Loucy (cell line): ENCODE measurements around the gene GADD45G.

Experiments
- H2AFZ ChIP-seq: fragments of 200-600 bp; sonication (generic); 2 replicates; pipeline ENCODE4 v1.6.0; 2016; ENCODE audit warnings: antibody characterized with exemption, mild to moderate bottlenecking, low read length, moderate library complexity
- H3F3A ChIP-seq: fragments of 200-600 bp; 2 replicates; pipeline ENCODE4 v1.6.0; 2016; ENCODE audit warnings: antibody characterized with exemption, low read depth, mild to moderate bottlenecking
- H3K27me3 ChIP-seq: fragments of 200-600 bp; sonication (generic); 2 replicates; pipeline ENCODE4 v1.6.1; 2014; ENCODE audit warnings: low read length, mild to moderate bottlenecking; ENCODE audit not compliant: insufficient read depth, poor library complexity, severe bottlenecking
- H3K36me3 ChIP-seq: fragments of 200-600 bp; sonication (generic); 2 replicates; pipeline ENCODE4 v1.6.1; 2016; ENCODE audit warnings: low read length; ENCODE audit not compliant: insufficient read depth
- H3K4me1 ChIP-seq: fragments of 200-600 bp; sonication (generic); 2 replicates; pipeline ENCODE4 v1.5.1; 2014; ENCODE audit warnings: low read length, mild to moderate bottlenecking; ENCODE audit not compliant: insufficient read depth, poor library complexity, severe bottlenecking
- H3K4me2 ChIP-seq: fragments of 200-600 bp; sonication (generic); 2 replicates; pipeline ENCODE4 v1.6.0; 2014; ENCODE audit warnings: antibody characterized with exemption, low read length, low read depth, mild to moderate bottlenecking; ENCODE audit not compliant: poor library complexity, severe bottlenecking
- H3K4me3 ChIP-seq: fragments of 200-600 bp; sonication (generic); 2 replicates; pipeline ENCODE4 v1.5.1; 2014; ENCODE audit warnings: low read length, mild to moderate bottlenecking, mixed read lengths; ENCODE audit not compliant: poor library complexity, severe bottlenecking
- H3K79me2 ChIP-seq: fragments of 200-600 bp; sonication (generic); 2 replicates; pipeline ENCODE4 v1.6.1; 2014; ENCODE audit warnings: low read length; ENCODE audit not compliant: insufficient read depth
- H3K9ac ChIP-seq: fragments of 200-600 bp; sonication (generic); 2 replicates; pipeline ENCODE4 v1.6.0; 2014; ENCODE audit warnings: mild to moderate bottlenecking, low read depth, low read length, moderate library complexity; ENCODE audit not compliant: poor library complexity, severe bottlenecking
- H3K9me2 ChIP-seq: fragments of 200-600 bp; sonication (generic); replicated peaks from 2 replicates; pipeline ENCODE4 v1.6.1; 2016; ENCODE audit warnings: low read depth, low read length, mixed read lengths
- H3K9me3 ChIP-seq: fragments of 200-600 bp; sonication (generic); 2 replicates; pipeline ENCODE4 v1.6.1; 2014; ENCODE audit warnings: mild to moderate bottlenecking, antibody characterized with exemption, low read length, low read depth; ENCODE audit not compliant: insufficient read depth
- H4K20me1 ChIP-seq: fragments of 200-600 bp; sonication (generic); 2 replicates; pipeline ENCODE4 v1.6.0; 2014; ENCODE audit warnings: antibody characterized with exemption, low read length, mild to moderate bottlenecking; ENCODE audit not compliant: insufficient read depth, poor library complexity, severe bottlenecking
- EZH2phosphoT487 ChIP-seq: fragments of 200-600 bp; IDR thresholded peaks from 2 replicates; pipeline ENCODE4 v1.6.1; 2018; ENCODE audit warnings: antibody characterized with exemption, mild to moderate bottlenecking, moderate library complexity, borderline replicate concordance
- TF ChIP-seq, protein P1 (sequence below): fragments of 200-600 bp; sonication (generic); conservative IDR thresholded peaks from 2 replicates; pipeline ENCODE4 v1.5.1; 2014; ENCODE audit warnings: mild to moderate bottlenecking, antibody characterized with exemption, low read length

Gene GADD45G

DNA sequence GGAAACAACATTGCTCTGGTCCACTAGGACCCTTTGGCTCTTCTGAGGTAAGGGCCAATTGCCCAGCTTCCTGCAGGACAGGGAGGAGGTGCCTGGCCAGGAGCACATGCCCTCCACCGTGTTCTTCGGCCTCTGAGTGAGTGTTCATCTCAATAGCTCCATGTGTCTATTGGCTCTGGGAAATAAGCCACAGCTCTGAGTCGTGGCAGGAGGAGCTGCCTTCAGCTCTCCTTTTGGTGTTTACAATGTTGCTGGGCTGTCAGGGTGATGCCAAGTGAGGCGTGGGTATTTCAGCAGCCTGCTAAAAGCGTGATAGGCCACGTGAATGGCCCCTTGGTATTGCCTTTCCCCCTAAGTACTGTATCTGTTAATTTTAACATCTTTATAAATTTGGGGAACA is 26.6 kb downstream of the GADD45G start:
- H3K27me3 ChIP-seq = no peaks in the 10 kb centered on the region
- TF ChIP-seq EZH2phosphoT487 = no peak
- TF ChIP-seq, protein P1, sequence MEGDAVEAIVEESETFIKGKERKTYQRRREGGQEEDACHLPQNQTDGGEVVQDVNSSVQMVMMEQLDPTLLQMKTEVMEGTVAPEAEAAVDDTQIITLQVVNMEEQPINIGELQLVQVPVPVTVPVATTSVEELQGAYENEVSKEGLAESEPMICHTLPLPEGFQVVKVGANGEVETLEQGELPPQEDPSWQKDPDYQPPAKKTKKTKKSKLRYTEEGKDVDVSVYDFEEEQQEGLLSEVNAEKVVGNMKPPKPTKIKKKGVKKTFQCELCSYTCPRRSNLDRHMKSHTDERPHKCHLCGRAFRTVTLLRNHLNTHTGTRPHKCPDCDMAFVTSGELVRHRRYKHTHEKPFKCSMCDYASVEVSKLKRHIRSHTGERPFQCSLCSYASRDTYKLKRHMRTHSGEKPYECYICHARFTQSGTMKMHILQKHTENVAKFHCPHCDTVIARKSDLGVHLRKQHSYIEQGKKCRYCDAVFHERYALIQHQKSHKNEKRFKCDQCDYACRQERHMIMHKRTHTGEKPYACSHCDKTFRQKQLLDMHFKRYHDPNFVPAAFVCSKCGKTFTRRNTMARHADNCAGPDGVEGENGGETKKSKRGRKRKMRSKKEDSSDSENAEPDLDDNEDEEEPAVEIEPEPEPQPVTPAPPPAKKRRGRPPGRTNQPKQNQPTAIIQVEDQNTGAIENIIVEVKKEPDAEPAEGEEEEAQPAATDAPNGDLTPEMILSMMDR = no peak
- H3K4me2 ChIP-seq = no peak overlapping the region
- H4K20me1 ChIP-seq = no peaks in the 10 kb centered on the region
- no peak overlapping the region for H3K4me3 ChIP-seq
- H3K9me3 ChIP-seq = no peaks in the 10 kb centered on the region
- no peaks in the 10 kb centered on the region for H3K9me2 ChIP-seq
- no peak overlapping the region for H3K9ac ChIP-seq
- H3K4me1 ChIP-seq = no peaks in the 10 kb centered on the region
- no peaks in the 10 kb centered on the region for H3F3A ChIP-seq
- H3K79me2 ChIP-seq = no peaks in the 10 kb centered on the region
- H3K36me3 ChIP-seq = no peaks in the 10 kb centered on the region
- H2AFZ ChIP-seq = no peak overlapping the region

DNA sequence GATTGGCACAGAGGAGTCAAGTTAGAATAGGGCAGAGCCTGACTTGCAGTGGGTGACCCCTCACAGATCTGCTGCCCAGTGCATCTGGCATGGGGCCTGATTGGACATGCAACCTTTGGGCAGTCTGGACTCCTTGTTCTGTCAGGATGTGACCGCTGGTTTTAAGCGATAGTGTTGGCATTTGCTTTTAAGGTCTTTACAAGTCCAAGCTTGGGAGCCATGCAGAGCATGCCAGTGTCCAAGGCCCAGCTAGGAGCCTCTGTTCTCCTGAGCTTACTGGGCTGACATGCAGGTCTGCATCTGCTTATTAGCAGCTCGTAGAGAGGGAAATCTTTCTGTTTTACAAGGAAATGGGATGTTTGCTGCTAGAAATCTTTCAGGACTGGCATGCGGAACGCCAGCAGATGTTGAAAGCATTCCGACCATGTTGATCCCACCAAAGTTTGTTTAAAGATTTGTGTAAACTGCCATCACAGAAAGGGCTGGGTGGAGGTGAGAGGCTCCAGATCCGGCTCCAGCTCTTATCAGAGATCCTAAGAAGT is 27.5 kb downstream of the GADD45G start:
- Histone ChIP-seq H3K27me3 (no peaks in the 10 kb centered on the region), H3K4me2 (no peak overlapping the region), H4K20me1 (no peaks in the 10 kb centered on the region), H3K9ac (no peak overlapping the region), H3K4me1 (no peaks in the 10 kb centered on the region), H3F3A (no peaks in the 10 kb centered on the region), H3K79me2 (no peaks in the 10 kb centered on the region), H2AFZ (no peak overlapping the region), H3K36me3 (no peaks in the 10 kb centered on the region), H3K9me2 (no peaks in the 10 kb centered on the region), H3K9me3 (no peaks in the 10 kb centered on the region), H3K4me3 (no peak overlapping the region)
- TF ChIP-seq, protein P1 = no peak
- TF ChIP-seq EZH2phosphoT487 = no peak

DNA sequence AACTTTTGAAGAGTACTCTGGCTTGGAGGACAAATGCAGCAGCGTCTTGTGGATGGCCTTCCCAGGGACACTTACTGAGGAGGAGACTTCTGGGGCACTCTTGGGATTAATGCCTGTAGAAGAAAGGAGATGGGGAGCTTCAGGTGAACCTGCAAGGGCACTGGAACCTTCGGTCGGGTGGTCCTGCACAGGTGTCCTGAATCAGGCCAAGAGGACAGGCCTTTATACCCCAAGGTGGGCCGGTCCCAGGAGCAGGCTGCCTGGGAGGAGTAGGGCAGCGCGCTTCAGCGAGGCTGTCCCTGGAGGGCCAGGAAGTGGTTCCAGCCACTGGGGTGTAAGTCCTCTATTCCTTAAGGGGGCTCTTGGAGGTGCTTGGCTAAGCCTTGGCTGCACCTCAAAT is 27.9 kb downstream of the GADD45G start:
- H4K20me1 ChIP-seq = no peaks in the 10 kb centered on the region
- H3K4me1 ChIP-seq = no peaks in the 10 kb centered on the region
- H3K4me2 ChIP-seq = no peak overlapping the region
- no peaks in the 10 kb centered on the region for H3K36me3 ChIP-seq
- H3K27me3 ChIP-seq = no peaks in the 10 kb centered on the region
- H3K9me3 ChIP-seq = no peaks in the 10 kb centered on the region
- H3K9me2 ChIP-seq = no peaks in the 10 kb centered on the region
- no peak overlapping the region for H3K9ac ChIP-seq
- H2AFZ ChIP-seq = no peak overlapping the region
- no peak for TF ChIP-seq EZH2phosphoT487
- TF ChIP-seq, protein P1 = no peak
- no peaks in the 10 kb centered on the region for H3K79me2 ChIP-seq
- no peaks in the 10 kb centered on the region for H3F3A ChIP-seq
- H3K4me3 ChIP-seq = no peak overlapping the region
